Measurements from ENCODE around the gene THRAP3. TPM values are rescaled to one million over a fixed set of nuclear protein-coding genes. Genes with fewer than 3 reads are reported as not detected.

The THRAP3 gene
- total and polyA plus RNA-seq, 9 of the 15 experiments (the other 6 are each of a cell fraction or from before 2014, with no cell fraction given): 66.2 to 135 (median 113) TPM

DNA sequence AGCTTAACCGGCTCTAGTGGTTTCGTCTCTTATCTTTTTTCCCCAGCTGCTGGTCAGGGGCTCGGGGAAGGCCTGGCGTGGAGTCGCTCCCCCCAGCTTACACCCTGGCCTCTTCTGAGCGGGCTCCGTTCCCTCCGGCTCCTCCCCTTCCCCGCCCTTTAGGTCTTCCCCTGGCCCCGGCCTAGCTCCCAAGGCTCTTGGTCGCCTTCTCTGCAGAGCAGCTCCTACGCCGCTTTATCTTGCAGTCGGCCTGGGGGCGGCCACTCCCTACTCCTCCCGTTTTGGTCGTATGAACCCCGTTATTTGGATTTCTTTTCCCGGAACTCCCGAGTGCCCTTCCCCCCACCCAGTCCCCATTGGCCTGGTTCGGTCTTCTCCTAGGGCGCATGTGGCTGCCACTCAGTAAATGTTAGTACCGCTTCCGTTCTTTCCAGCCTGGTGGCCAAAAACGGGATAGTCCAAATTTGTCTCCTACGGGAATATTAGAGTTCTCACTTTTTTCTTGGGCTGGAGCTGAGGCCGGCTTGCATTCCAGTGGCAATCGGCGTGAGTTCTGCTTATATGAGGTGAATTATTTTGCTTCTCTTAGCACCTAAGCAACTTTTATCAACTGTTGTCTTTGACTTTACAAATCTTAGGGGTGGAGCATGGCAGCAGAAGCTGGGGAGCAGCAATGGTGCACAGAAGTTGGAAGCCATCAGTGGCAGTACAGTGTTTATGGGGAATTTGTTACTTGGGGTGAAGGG lies 467 bp downstream of the THRAP3 start (continued):
- TF ChIP-seq NFIC (IDR thresholded peaks at IDR 0.05): peak; percentile 35; the same call in 1 of the 2 replicates
- no peak for TF ChIP-seq ZNF407 (IDR thresholded peaks at IDR 0.05; ENCODE audit: low read depth)
- TF ChIP-seq SMARCE1 (IDR thresholded peaks at IDR 0.05): peak; percentile 69
- no peak for TF ChIP-seq HMBOX1 (IDR thresholded peaks at IDR 0.05)
- peak; percentile 75; the same call in 1 of the 2 replicates for TF ChIP-seq ZBTB43 (CRISPR knock-in tag; IDR thresholded peaks at IDR 0.05)
- TF ChIP-seq ZNF316 (IDR thresholded peaks at IDR 0.05): peak; percentile 16; the same call in 1 of the 2 replicates
- TF ChIP-seq MTF1 (CRISPR knock-in tag; IDR thresholded peaks at IDR 0.05; ENCODE audit: borderline replicate concordance): 0 out of 2 replicates have a peak, but pooled peaks have one; percentile 39
- no peak for TF ChIP-seq ID3 (CRISPR knock-in tag; IDR thresholded peaks at IDR 0.05)
- peak; percentile 79; the same call in 1 of the 2 replicates for TF ChIP-seq ID3 (tag; IDR thresholded peaks at IDR 0.05)
- no peak for TF ChIP-seq NR2F6 (CRISPR knock-in tag; IDR thresholded peaks at IDR 0.05)
- TF ChIP-seq PBX2 (CRISPR knock-in tag; IDR thresholded peaks at IDR 0.05; ENCODE audit: low read depth): peak; percentile 30; the same call in 1 of the 2 replicates
- peak; percentile 79 for TF ChIP-seq PBX2 (tag; conservative IDR thresholded peaks at IDR 0.05; ENCODE audit: low read depth)
- TF ChIP-seq MAX (CRISPR knock-in tag; IDR thresholded peaks at IDR 0.05): peak; percentile 60; the same call in 1 of the 2 replicates

Measured in K562 (cell line).